Right kidney (tissue), 1 donor: ENCODE data around the gene RGS10.
"Not testable (repeated sequence)": the region's sequence is repeated elsewhere in the genome, so short reads cannot be mapped to it uniquely, and the experiment has no call there.

Source experiments
- DNase-seq: peaks from one replicate; pipeline ENCODE4 v3.0.0-alpha.2; 2016

The RGS10 gene

DNA sequence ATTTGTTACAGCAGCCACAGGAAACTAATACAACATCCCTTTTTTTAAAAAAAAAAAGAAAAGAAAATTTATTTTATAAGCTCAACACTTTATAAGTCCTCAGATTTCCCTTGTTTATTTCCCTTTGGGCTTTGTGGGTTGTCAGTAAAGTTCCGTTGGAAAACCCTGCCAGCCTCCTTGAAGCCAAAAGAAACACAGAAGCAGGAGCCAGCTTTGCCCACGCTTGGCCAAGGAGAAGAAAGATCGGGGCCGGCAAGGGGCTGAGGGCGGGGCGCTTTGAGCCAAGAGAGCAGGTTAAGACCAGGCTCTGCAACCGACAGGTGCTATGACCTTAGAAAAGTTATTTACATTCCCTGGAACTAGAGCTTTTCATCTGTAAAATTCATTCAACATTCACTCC is 72.7 kb downstream of the RGS10 start:
- no peak for DNase-seq

DNA sequence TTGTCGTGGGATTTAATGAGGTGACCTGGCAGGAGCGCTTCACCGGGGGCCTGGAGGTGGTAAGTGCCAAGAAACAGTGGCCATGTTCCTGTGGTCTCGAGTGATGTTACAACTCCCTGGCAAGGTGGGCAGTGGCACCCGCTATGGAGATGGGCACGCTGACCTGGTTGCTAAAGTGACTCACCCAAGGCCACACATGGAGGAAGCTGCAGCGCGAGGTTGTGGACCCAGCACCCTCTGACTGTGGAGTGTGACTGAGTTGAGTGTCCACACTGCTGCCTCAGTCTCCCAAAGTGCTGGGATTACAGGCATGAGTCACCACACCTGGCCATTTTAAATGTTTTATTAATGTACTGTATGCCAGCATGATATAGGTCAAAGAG is 73.2 kb downstream of the RGS10 start:
- DNase-seq, result no peak

DNA sequence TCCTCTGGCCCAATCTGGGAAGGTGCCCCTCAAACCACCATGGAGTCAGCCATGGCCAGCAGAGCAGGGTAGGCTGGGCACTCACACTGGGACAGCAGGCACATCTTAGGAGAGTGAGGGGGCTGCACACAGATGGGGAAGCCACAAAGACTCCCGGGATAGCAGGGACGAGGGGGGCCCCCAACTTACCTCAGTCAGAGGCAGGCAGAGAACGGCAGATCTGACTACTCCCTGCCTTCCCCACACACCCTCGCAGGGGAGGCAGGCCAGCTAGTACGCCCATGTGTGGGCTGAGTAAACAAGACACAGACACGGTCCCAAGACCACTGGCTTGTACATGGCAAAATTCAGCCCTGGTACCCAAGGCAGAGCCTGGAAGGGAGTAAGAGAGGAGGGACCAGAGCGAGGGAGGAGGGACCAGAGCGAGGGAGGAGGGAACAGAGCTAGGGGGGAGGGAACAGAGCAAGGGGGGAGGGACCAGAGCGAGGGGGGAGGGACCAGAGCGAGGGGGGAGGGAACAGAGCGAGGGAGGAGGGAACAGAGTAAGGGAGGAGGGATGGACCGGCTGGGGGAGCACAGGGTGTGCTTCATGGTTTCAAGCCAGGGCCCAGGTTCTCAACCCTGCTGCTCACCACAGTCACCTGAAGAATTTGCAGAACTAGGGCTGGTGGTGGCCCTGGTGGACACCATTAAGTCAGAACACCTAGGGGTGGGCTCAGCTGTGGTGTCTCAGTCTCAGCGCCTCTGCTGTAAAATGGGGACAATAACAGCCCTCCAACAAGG is 73.8 kb downstream of the RGS10 start:
- no peak for DNase-seq

DNA sequence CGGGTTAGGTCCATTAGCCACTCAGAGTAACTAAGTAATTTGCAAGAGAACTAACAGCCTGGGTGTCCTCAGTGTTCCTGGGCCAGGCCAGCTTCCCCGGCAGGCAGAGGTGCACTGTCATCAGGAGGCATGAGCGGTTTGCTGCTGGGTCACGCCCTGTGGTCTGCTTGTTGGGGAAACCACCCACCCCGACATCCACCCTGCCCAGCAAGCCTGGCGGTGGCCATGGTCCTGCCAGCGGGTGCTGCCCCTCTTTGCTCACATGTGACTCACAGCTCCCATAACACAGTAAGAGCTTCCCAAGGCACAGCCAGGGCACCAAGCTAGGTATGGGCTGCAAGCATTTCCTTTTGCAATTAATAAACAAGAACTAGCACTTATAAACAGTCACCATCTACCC is 75.9 kb downstream of the RGS10 start:
- DNase-seq, result no peak

DNA sequence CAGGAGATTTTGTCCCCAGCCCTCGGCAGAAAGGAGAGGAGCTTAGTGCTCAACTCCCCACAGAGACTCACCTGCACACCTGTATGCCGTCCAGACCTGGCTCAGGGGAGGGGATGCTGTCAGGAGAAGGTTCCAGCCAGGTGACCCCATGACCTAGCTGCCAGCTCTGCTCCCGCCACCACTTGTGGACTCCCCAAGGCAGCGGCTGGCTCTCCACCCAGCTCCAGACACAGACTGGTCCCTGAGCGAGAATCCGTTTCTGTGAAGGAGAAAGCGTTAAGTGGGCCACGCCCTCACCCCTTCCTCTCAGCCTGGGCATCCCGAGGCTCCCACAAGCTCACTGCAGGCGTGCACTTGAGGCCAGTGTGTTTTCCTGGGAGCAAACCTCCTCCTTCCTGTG is 76.4 kb downstream of the RGS10 start:
- DNase-seq, result no peak

DNA sequence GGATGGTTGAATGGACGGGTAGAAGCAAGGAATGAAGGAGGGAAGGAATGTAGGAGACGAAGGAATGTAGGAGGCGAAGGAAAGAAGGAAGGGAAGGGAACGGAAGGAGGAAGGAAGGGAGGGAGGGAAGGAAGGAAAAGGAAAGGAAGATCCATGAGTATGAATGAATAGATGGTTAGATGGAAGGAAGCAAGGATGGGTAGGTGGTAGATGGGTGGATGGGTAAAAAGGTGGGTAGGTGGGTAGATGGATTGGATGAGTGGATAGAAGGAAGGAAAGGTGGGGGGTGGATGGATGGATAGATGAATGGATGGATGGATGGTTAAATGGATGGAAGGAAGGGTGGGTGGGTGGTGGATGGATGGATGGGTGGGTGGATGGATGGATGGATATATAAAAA is 77.4 kb downstream of the RGS10 start:
- DNase-seq, result no peak

DNA sequence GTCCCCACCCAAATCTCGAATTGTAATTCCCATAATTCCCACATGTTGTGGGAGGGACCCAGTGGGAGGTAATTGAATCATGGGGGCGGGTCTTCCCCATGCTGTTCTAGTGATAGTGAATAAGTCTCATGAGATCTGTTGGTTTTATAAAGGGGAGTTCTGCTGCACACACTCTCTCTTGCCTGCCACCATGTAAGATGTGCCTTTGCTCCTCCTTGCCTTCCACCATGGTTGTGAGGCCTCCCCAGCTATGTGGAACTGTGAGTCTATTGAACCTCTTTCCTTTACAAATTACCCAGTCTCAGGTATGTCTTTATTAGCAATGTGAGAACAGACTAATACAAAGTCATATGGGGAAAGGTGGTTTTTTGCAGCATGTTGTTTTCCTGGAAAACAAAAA is 79.3 kb downstream of the RGS10 start:
- DNase-seq, result not testable (repeated sequence)

DNA sequence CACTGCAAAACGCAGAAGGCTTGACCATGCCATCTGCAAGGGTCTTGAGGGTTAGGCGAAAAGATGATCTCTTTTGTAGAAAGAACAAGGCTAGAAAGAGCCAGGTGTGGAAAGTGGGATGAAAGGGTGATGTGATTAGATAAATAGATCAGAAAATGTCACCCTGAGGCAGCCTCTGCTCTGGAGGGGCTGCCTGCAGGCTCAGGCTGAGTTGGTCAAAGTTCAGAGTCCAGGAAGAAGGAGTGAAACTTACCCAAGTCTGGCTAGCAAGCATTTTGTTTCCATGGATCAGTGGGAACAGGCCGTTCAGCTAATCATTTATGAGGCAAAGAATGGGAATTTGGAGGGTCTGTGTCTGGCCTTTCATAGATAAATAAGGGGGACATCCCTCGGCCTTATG is 79.7 kb downstream of the RGS10 start:
- DNase-seq, result no peak

DNA sequence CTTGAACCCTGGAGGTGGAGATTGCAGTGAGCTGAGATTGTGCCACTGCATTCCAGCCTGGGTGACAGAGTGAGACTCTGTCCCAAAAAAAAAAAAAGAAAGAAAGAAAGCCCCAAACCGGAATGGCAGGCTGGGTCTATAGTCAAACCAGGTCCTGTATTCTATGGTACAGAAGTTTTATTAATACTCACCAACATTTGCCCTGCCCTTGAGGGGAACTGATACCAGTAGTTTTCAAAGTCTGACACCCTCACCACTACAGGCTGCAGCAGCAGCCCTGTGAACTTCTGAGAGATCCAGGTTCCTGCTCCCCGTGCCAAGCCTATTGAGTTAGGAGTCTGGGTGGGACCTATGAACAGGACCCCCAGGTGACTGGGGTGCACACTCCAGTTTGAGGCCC is 80.6 kb downstream of the RGS10 start:
- DNase-seq, result no peak

DNA sequence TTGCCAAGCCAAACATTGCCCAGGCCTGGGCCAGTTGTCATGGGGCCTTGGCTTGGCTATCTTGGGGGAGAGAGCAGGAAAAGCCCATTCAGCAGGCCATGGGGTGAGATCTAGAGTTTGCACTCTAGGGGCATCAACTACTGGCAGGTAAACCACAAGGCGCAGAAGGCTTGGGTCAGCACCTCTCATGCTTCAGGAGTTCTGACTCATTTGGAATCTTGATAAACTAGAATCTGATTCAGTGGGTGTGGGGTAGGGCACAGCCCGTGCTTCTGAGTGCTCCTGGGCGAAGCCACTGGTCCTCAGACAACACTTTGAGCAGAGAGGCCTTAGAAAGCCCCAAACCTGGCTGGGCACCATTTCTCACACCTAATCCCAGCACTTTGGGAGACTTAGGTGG is 81.1 kb downstream of the RGS10 start:
- no peak for DNase-seq

DNA sequence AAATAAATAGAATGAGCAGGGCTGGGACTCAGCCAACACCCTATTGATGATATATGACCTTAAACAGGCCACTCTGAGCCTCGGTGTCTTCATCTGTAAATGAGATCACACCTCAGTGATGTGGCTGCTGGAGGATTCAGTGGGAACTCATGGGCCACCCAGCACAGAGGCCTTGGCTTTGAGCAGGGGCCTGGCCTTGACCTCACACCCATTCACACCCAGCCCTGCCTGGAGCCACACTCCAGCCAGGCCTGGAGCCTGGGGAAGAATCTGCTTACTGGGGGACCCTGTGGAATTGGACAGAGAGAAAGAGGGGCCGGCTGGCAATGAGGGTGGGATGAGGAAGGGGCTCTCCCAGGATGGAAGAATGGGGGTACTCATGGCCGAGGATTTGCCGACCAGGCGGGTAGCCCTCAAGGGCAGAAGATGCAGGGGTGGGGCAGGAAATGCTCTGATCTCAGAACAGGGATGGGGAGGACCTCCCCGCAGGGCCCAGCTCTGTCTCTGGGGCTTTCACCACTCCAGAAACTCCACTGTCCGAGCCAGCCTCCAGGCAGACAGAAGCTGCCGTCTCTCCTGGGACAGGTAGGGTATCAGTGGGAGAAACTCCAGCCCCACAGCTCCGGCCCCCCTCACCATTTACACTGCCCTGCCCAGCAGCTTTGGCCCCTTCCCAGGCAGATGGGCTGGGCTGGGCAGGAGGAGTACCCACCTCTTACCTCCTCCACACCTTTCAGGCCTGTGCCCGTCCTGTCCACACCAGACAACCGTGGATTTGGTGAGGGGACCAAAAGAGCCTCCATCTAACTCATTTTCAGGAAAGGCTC is 81.9 kb downstream of the RGS10 start:
- no peak for DNase-seq

DNA sequence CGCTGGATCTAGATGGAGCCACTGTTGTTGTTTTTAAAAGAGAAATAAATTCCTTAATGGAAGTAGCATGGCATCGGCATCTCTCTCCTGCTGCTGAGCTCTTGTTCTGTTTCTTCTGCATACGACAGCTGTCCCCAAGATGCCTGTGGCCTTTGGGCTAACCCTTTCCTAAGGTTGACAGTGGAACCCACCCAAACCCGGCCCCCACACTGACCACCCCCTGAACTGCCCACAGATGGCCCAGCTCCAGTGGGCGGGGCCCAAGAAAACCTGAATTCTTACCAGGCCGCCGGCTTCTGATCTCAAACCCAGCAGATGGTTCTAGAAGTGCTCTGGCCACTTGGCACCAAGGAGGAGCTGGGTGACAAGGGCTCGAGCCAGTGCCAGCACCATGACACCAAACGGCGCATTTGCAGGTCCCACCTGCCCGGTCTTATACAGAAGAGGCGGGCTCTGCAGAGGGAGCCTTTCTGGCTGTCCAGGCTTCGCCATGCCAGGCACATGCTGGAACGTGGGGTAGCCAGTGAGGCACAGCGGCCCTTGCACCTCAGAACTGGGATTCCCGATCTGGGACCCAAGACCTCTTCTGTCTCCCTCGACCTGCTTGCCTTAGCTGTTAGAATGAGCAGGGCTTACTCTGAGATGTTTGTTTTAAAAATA is 82.7 kb downstream of the RGS10 start:
- DNase-seq, result no peak

DNA sequence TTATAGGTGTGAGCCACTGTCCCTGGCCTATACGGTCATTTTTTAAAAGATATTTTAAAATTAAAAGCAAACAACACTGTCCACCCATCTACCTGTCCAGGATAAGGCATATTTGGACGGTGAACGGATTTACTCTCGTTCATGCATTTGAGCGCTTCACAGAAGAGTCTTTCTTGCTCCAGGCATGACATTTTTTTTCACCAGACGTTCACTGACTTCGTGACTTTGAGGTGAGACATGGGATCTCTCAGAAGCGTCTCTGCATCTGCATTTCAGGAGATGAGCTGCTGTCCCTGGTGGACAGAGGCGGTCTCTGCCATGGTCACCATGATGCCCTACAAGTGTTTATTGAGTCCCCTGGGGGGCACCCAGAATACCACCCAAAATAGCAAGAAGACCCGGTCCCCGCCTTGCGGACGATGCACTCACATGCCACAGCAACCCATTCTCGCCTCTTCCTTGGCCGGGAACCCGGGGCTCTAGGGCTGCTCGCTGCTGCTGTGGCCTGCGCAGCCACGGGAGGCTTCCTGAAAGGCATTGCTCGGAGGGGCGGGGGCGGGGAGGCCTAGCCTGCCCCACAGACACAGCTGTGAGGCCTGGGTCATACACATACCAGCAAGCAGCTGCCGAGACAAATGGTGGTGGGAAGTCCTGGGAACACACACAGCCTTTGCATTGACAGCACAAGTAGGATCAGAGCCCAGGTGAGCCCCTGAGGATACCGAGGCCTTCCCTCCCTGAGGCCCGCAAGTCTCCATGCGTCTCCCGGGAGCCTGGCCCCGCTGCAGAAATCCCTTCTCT is 84.4 kb downstream of the RGS10 start:
- no peak for DNase-seq

DNA sequence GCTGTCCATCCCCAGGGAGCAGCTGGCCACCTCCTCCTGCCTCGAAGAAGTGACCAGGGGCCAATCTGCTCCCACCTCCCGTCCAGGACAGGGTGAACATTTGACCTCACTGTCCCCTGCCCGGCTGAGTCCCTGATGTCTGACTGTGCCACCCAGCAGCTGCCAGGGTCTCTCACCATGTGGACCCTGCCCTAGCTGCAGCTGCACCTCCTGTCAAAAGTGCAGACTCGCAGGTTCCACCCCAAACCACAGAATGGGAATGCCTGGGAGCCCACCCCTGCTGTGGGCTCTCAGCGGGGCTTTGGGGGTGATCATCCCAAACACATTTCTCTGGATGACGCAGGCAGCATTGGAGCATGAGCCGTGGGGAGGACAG is 86.1 kb downstream of the RGS10 start:
- DNase-seq, result no peak

DNA sequence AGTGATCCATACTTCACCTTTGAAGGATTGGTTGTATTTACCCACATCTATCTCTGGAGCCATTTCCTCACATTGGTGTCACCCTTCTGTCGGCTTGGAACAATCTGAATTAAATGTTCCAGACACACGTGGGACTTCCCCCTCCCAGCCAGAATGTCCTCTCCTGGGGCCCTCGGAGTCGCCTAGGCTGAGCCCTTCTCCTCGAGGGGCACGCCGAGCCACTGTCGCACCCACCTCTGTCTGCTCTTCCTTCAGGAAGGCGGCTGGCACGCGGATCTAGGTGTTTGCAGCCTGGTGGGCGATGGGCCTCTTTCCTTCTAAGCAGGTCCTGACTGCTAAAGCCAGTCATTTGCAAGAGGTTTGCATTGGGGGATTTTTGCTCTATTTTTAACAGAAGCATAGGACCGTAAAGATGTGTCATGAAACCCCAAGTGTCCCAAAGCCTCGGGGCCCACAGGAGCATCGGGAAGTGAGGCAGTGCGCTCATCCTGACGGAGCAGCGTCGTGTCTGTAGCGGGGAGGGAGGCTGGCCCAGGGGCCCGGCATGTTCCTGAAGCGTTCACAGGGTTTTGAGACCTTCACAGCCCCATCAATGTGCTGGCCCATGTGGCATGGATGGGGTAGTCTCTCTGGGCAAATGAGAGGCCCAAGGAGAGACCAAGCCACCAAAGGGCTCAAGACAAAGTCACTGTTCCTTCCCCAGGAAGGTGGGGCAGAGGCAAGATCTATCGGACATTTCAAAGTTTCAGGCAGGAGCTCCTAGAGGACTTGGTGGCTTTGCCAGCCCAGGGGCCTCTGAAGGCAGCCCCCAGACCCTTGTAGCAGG is 86.7 kb downstream of the RGS10 start:
- no peak for DNase-seq

DNA sequence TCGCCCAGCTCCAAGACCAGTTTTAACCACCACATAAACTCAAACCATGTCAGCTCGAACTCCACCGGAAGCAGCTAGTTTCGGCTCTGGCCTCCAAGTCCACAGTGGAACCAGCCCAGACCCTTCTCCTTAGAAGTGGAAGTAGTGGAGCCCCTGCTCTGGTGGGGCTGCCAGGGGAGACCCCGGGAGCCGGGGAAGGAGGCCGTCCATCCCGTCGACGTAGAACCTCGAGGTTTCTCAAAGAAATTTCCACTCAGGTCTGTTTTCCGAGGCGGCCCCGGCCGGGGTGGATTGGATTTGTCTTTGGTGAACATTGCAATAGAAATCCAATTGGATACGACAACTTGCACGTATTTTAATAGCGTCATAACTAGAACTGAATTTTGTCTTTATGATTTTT is 87.5 kb downstream of the RGS10 start:
- DNase-seq, result no peak

DNA sequence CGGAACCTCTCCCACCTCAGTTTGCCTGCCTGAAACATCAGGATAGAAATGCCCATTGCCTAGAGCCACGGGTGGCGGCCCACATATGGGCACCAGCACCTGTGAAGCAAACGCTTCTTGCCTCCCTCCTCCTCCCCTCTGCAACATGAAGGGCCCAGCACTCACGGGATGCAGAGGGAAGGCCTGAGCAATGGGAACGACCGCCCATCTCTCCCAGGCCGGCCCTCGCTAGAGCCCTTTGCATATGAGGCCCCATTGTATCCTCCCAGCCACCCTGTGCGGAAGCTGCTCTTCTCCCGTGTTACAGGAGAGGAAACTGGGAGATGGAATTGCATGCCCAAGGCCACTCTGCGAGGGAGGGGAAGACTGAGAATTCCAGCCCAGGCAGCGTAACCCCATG is 88.2 kb downstream of the RGS10 start:
- DNase-seq, result no peak

DNA sequence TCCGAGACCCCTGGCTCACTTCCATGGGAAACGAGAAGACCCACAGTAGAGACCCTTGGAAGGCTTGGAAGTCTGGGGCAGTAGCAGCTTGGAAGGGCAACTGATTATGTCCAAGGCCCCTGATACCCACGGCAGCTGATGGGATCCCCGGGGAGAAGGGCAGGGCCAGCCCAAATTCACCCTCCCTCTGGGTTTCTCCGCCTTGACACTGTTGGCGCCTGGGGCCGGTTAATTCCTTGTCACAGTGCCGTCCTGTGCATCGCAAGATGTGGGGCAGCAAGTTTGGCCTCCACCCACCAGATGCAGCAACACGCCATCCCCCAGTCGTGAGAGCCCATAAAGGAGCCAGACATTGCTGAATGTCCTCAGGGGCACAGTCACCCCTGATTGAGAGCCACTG is 89.2 kb downstream of the RGS10 start:
- DNase-seq, result no peak

DNA sequence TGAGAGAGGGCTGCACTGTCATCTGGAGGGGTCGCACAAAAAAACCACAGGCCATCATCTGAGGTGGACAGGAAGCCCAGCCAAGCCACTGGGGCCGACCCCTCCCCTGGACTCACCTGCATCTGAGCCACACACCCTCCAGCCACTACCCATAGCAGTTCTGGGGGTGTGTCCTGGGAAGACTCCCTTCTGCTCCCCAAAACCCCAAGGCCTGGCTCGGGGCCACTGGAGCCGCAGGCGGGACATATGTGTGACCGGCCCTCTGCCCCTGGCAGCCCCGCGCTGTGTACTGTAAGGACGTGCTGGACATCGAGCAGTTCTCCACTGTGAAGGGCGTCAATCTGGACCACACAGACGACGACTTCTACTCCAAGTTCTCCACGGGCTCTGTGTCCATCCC is 90.1 kb downstream of the RGS10 start:
- no peak for DNase-seq

DNA sequence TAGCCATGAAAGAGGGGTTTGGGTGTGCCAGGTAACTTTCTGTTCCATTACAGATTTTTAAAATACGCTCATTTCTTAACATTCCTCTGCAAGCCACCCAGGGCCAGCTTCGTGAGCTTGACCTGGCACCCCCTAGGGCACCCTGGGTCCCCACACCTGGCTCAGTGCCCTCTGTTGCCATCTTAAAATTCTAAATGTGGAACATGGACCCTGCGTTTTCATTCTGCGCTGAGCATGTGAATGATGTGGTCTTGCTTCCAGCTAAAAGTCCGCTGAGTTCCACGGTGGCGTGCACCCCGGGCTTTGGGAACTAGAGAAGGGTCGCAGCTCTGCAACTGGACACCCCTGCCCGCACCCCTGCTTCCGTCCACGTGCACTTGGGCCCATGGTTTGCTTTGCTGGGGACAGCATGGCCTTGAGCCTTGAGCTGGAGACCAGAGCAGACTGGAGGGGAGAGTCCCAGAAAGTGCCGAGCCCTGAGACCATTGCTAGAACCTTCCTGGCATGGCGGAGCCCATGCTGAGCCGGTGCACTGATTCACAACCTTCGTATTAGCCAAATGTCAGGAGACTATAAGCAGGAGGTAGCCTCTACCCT is 91.1 kb downstream of the RGS10 start:
- no peak for DNase-seq

DNA sequence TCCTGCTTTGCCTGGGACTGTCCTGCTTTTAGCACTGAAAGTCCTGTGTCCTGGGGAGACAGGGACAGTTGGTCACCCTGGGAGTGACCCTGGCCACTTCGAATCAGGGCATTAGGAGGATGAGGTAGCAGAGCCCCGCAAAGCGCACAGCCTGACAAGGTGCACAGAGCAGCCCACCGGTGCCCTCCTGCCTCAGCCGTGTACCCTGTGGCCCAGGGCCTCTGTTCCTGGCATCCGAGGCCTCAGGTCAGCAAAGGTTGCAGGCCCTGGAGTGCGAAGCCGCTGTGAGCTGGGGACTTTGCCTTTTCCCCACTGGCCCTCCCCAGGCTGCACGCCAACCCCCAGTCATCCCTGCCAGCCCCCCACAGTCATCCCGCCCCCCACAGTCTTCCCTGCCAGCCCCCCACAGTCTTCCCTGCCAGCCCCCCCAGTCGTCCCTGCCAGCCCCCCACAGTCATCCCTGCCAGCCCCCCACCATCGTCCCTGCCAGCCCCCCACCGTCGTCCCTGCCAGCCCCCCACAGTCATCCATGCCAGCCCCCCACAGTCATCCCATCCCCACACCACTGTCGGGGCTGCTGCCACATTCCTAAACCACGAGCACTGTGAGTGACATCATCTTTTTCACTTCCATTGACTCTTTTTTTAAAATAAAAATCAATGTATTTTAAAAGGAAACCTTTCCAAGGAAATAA is 91.8 kb downstream of the RGS10 start:
- no peak for DNase-seq
